GM12864 (cell line): Measurements from ENCODE around the gene ST6GALNAC5.

ENCODE experiments used
- DNase-seq: peaks from one replicate; pipeline ENCODE4 v3.0.0-alpha.2; 2011; ENCODE audit warnings: low read depth
- H3K4me3 ChIP-seq: 2 replicates; pipeline ENCODE4 v1.5.1; 2011; ENCODE audit warnings: mild to moderate bottlenecking, low read depth, low read length, control low read depth
- CTCF ChIP-seq: IDR thresholded peaks from 2 replicates; pipeline ENCODE4 v1.5.1; 2011; ENCODE audit warnings: low read depth, mild to moderate bottlenecking, moderate library complexity, low read length, control low read depth, inconsistent platforms; ENCODE audit errors: missing control alignments

Gene ST6GALNAC5

GRCh38 chr1:76865696-76866286 lies 1.5 kb upstream of the ST6GALNAC5 start:
- no peak for DNase-seq
- no peak overlapping the region for H3K4me3 ChIP-seq
- TF ChIP-seq CTCF: no peak

- no peak for DNase-seq
- H3K4me3 ChIP-seq: no peak overlapping the region
- no peak for TF ChIP-seq CTCF
Measured at GRCh38 chr1:76866566-76866965, 714 bp upstream of the ST6GALNAC5 start.

GRCh38 chr1:76868154-76868882 lies 1.0 kb downstream of the ST6GALNAC5 start:
- no peak for TF ChIP-seq CTCF
- H3K4me3 ChIP-seq: no peak overlapping the region; the same call in 1 of the 2 replicates
- DNase-seq: no peak

- TF ChIP-seq CTCF: no peak
- no peak overlapping the region for H3K4me3 ChIP-seq
- DNase-seq: no peak
Measured at GRCh38 chr1:76868916-76869315, 1.6 kb downstream of the ST6GALNAC5 start.

GRCh38 chr1:76870037-76870436 lies 2.8 kb downstream of the ST6GALNAC5 start:
- H3K4me3 ChIP-seq: no peak overlapping the region
- no peak for TF ChIP-seq CTCF
- DNase-seq: no peak

GRCh38 chr1:76871355-76871974 lies 4.2 kb downstream of the ST6GALNAC5 start:
- no peak for TF ChIP-seq CTCF
- H3K4me3 ChIP-seq: no peak overlapping the region
- DNase-seq: peak; percentile 22
